Heart right ventricle (tissue), 16 donors: ENCODE data around the gene VSX1. TPM values are rescaled to one million over a fixed set of nuclear protein-coding genes. Genes with fewer than 3 reads are reported as not detected.

Experiments used
- ATAC-seq, 8 donors: fragments of 200-7000 bp; cut with Tn5 transposase; one replicate each; pipeline ENCODE4 v1.9.1; 2020; ENCODE audit warnings: mild to moderate bottlenecking in 8 of 8, moderate library complexity in 8 of 8, moderate number of reproducible peaks in 1 of 8
- DNase-seq, 2 donors: peaks; one replicate each; pipeline ENCODE4 v3.0.0-alpha.2; 2020
- H3K27ac ChIP-seq, 10 donors: fragments of 200-600 bp; sonication (generic) in 2 of 10; one replicate each; pipeline versions ENCODE4 v1.5.0 to v1.8.0; 2020 to 2022; ENCODE audit warnings: mild to moderate bottlenecking in 3 of 10
- H3K27me3 ChIP-seq, 7 donors: fragments of 200-600 bp; one replicate each; pipeline ENCODE4 v1.8.0; 2021 to 2022; ENCODE audit warnings: mild to moderate bottlenecking in 2 of 7
- H3K36me3 ChIP-seq, 9 donors: fragments of 200-600 bp; sonication (generic) in 1 of 9; one replicate each; pipeline versions ENCODE4 v1.5.0 to v1.8.0; 2020 to 2022; ENCODE audit warnings: mild to moderate bottlenecking in 2 of 9
- H3K4me1 ChIP-seq, 9 donors: fragments of 200-600 bp; sonication (generic) in 1 of 9; one replicate each; pipeline versions ENCODE4 v1.5.0 to v1.8.0; 2020 to 2022; ENCODE audit warnings: mild to moderate bottlenecking in 4 of 9
- H3K4me3 ChIP-seq, 10 donors: fragments of 200-600 bp; sonication (generic) in 2 of 10; one replicate each; pipeline versions ENCODE4 v1.5.0 to v1.8.0; 2020 to 2022; ENCODE audit warnings: mild to moderate bottlenecking in 7 of 10, moderate library complexity in 2 of 10
- H3K9me3 ChIP-seq, 11 donors: fragments of 200-600 bp in 10 of 11; sonication (generic) in 2 of 11; one replicate each; pipeline versions ENCODE4 v1.5.0 to v1.8.0; 2013 to 2022; ENCODE audit warnings: mild to moderate bottlenecking in 2 of 11, control low read depth in 1 of 11, moderate library complexity in 1 of 11
- WGBS, 2 donors: extraction: QIAGEN DNeasy Blood & Tissue Kit; methylation state at CpG; one replicate each; pipeline ENCODE4 v1.1.7; 2013; ENCODE audit warnings: inconsistent platforms in 1 of 2; 5-methylcytosine and 5-hydroxymethylcytosine counted together
- intact Hi-C, 10 donors: fragments of 100-400 bp; cut with DNase I; formaldehyde crosslinking; loops; one replicate each; pipeline versions ENCODE4 v1.11.1 to v1.14.2; 2022
- polyA plus RNA-seq, 2 donors: library from polyadenylated mRNA; stranded (reverse); fragments of 200-250 nt; gene quantifications; one replicate each; pipeline ENCODE4 v1.2.3, GENCODE V29; 2013
- total RNA-seq, 10 donors: library from RNA; stranded (reverse); fragmentation: NEBNext Ultra II Directional in 3 of 10; extraction: Animal tissue kit (Norgen Biotek cat#: 25700) in 3 of 10; gene quantifications; one replicate each; pipeline versions ENCODE4 v1.2.1 to v1.2.4, GENCODE V29; 2021 to 2023
- TF ChIP-seq, protein P1 (sequence below), 9 donors: fragments of 200-600 bp; sonication (generic) in 2 of 9; IDR thresholded peaks; one replicate each; pipeline versions ENCODE4 v1.5.0 to v1.8.0; 2021 to 2022; ENCODE audit warnings: antibody characterized with exemption in 9 of 9, mild to moderate bottlenecking in 5 of 9, moderate library complexity in 1 of 9
- donor health status: Arrhythmogenic right ventricular cardiomyopathy.
- donor health status: ischemic (EF 13 %, LVEDD 7.1; RV severe dilation, severe dysfunction).
- donor health status: healthy with polysubstance abuse.
- donor health status: DM: no; HTN: yes; CAD: no.
- donor health status: DM: no; HTN: no; CAD: no.
- donor health status: ischemic (EF 25% LVEDD 6.9; RV normal size, moderate dysfunction).
- donor health status: ischemic (EF 25% LVEDD 5.7; RV mildly dilated, moderate dysfunction).
- donor health status: healthy.
- donor health status: DM: yes; HTN: yes; CAD: no.
- donor health status: Ischemic cardiomyopathy.
- donor health status: ischemic (EF 35%, LVEDD 5.7; RV mildly dilated, moderate dysfunction).
- donor health status: nonischemic (EF 11% LVEDD 7.7; RV severe dilation, severe dysfunction).
- donor health status: DM: yes; HTN: yes; CAD: no.
- donor health status: PGD.
- donor health status: ischemic (EF 29% LVEDD 5.4; RV normal size, mild dysfunction).
- donor health status: nonischemic (EF 23%, LVEDD 6.1; RV moderate dilation, normal function).

Gene VSX1
- total and polyA plus RNA-seq, 12 donors: 0.16 to 0.79 (median 0.34) TPM; not detected in 2

GRCh38 chr20:25042531-25043498, 39.1 kb downstream of the VSX1 start:
- WGBS, 2 donors: 40 to 44% methylated on average over 14 of the region's 14 CpGs
- Histone ChIP-seq H3K4me1 (peaks cover 66 to 100% (median 97%) of the 10 kb centered on the region in 9 donors), H3K36me3 (peaks cover 0 to 29% (median 7%) of the 10 kb centered on the region in 9 donors), H3K9me3 (no peaks in the 10 kb centered on the region), H3K27ac (peak overlapping the region; percentile 77 to 98 (median 90)), H3K27me3 (no peaks in the 10 kb centered on the region), H3K4me3 (no peak overlapping the region)
- DNase-seq: peak; percentile 70 to 76
- intact Hi-C loops: loop anchor here in 2 of 10 donors (10.0 kb wide), 2 partner anchors 202 to 1628 kb away; partner anchors contain the start of gene PYGB (in 1 of the 2)
- ATAC-seq: peak; percentile 35 to 51 (median 41)
- TF ChIP-seq, protein P1, sequence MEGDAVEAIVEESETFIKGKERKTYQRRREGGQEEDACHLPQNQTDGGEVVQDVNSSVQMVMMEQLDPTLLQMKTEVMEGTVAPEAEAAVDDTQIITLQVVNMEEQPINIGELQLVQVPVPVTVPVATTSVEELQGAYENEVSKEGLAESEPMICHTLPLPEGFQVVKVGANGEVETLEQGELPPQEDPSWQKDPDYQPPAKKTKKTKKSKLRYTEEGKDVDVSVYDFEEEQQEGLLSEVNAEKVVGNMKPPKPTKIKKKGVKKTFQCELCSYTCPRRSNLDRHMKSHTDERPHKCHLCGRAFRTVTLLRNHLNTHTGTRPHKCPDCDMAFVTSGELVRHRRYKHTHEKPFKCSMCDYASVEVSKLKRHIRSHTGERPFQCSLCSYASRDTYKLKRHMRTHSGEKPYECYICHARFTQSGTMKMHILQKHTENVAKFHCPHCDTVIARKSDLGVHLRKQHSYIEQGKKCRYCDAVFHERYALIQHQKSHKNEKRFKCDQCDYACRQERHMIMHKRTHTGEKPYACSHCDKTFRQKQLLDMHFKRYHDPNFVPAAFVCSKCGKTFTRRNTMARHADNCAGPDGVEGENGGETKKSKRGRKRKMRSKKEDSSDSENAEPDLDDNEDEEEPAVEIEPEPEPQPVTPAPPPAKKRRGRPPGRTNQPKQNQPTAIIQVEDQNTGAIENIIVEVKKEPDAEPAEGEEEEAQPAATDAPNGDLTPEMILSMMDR (IDR thresholded peaks at IDR 0.05): no peak

GRCh38 chr20:25041813-25042530, 40.0 kb downstream of the VSX1 start:
- Histone ChIP-seq H3K9me3 (no peaks in the 10 kb centered on the region), H3K27ac (peak overlapping the region; percentile 77 to 98 (median 90)), H3K27me3 (no peaks in the 10 kb centered on the region), H3K36me3 (peaks cover 0 to 20% (median 7%) of the 10 kb centered on the region in 9 donors), H3K4me3 (no peak overlapping the region), H3K4me1 (peaks cover 72 to 100% (median 98%) of the 10 kb centered on the region in 9 donors)
- TF ChIP-seq, protein P1 (IDR thresholded peaks at IDR 0.05): no peak
- ATAC-seq (no peak), DNase-seq (no peak)
- intact Hi-C loops: loop anchor here in 3 of 10 donors (2.0 to 10.0 kb wide), 3 partner anchors 13 to 1627 kb away; partner anchors contain the start of gene PYGB (in 1 of the 3)
- WGBS, 2 donors: 86% methylated on average over 21 of the region's 21 CpGs

- Histone ChIP-seq H3K27me3 (no peaks in the 10 kb centered on the region), H3K9me3 (no peaks in the 10 kb centered on the region), H3K27ac (peak overlapping the region; percentile 76 to 98 (median 90)), H3K36me3 (peaks cover 0 to 5% (median 0%) of the 10 kb centered on the region in 9 donors), H3K4me1 (peaks cover 81 to 100% (median 100%) of the 10 kb centered on the region in 9 donors), H3K4me3 (peak overlapping the region in 1 of 10 donors; percentile 11)
- intact Hi-C loops: loop anchor here in 3 of 10 donors (2.0 to 10.0 kb wide), 3 partner anchors 14 to 1626 kb away; partner anchors contain the start of gene PYGB (in 1 of the 3)
- ATAC-seq: peak in 1 of 8 donors; percentile 3
- DNase-seq: no peak
- TF ChIP-seq, protein P1 (IDR thresholded peaks at IDR 0.05): no peak
- 0 to 14% methylated on average over 6 of the region's 6 CpGs for WGBS, 2 donors
These were observed 41.5 kb downstream of the VSX1 start for GRCh38 chr20:25040438-25040831.
